ENCODE measurements around the gene ZNF428.

- TF ChIP-seq CTCF (IDR thresholded peaks at IDR 0.05; ENCODE audit: insufficient read depth, low read length, poor library complexity, severe bottlenecking) = no peak
- TF ChIP-seq EZH2phosphoT487 (conservative IDR thresholded peaks at IDR 0.05; ENCODE audit: low read length) = no peak
Measured at GRCh38 chr19:43631491-43631890, 12.1 kb upstream of the ZNF428 start.
